ENCODE measurements around the gene ZDHHC1.

Gene ZDHHC1

DNA sequence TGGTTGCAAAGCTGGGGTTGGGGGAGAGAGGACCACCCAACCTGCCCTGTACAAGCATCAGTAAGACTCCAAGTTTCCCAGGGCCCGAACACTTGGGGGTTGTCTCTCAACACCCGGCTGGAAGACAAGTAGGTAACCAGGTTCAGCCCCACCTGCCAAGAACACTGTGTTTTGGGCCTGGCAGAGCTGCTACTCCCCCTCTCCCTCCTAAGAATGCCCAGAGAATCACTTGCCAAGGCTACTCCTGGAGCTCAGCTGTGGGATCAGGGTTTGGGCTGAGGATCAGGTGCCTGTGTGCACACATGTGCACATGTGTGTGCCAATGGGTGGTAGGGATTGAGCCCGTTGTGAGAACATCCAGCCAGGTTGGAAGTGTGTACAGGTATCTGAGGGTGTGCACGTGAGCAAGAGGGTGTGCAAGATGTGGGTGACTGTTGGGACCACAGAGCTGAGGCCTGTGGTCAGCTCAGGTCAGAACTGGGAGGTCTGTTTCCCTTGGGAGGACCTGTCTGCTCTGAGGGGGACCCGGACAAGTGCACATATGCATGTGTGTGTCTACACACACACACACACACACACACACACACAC, 16.9 kb upstream of the ZDHHC1 start:
- Histone ChIP-seq H3K4me3 (replicated peaks; ENCODE audit: low read depth, low read length) (no peak overlapping the region), H3K27me3 (replicated peaks; ENCODE audit: control insufficient read depth, insufficient read depth, low read length) (peaks cover 2% of the 10 kb centered on the region; the same call in 1 of the 2 replicates), H3K36me3 (ENCODE audit: control insufficient read depth, insufficient read depth, low read length) (peaks cover 9% of the 10 kb centered on the region)
- no peak for DNase-seq (ENCODE audit: extremely low read depth, insufficient read length)
- TF ChIP-seq, protein P1, sequence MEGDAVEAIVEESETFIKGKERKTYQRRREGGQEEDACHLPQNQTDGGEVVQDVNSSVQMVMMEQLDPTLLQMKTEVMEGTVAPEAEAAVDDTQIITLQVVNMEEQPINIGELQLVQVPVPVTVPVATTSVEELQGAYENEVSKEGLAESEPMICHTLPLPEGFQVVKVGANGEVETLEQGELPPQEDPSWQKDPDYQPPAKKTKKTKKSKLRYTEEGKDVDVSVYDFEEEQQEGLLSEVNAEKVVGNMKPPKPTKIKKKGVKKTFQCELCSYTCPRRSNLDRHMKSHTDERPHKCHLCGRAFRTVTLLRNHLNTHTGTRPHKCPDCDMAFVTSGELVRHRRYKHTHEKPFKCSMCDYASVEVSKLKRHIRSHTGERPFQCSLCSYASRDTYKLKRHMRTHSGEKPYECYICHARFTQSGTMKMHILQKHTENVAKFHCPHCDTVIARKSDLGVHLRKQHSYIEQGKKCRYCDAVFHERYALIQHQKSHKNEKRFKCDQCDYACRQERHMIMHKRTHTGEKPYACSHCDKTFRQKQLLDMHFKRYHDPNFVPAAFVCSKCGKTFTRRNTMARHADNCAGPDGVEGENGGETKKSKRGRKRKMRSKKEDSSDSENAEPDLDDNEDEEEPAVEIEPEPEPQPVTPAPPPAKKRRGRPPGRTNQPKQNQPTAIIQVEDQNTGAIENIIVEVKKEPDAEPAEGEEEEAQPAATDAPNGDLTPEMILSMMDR (IDR thresholded peaks at IDR 0.05; ENCODE audit: insufficient read depth, low read length, poor library complexity, severe bottlenecking), result no peak

DNA sequence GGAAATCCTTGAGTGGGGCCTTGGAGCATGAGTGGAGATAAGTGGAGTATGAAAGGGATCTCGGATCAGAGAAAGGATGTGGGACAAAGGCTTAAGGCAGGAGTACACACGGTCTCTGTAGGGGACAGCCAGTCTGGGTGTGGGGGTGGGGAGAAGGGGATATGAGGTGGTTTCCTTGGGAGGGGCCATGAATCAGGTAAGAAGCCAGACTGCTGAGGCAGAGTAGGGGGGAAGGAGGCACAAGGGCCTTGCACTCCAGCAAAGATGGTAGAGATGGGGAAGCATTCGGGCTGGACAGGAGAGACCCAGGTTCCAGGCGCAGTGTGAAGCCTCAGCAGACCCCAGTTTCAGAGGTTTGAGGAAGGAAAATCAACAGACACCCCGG, 16.2 kb upstream of the ZDHHC1 start:
- H3K27me3 ChIP-seq (replicated peaks; ENCODE audit: control insufficient read depth, insufficient read depth, low read length), result peaks cover 2% of the 10 kb centered on the region
- DNase-seq (ENCODE audit: extremely low read depth, insufficient read length), result no peak

DNA sequence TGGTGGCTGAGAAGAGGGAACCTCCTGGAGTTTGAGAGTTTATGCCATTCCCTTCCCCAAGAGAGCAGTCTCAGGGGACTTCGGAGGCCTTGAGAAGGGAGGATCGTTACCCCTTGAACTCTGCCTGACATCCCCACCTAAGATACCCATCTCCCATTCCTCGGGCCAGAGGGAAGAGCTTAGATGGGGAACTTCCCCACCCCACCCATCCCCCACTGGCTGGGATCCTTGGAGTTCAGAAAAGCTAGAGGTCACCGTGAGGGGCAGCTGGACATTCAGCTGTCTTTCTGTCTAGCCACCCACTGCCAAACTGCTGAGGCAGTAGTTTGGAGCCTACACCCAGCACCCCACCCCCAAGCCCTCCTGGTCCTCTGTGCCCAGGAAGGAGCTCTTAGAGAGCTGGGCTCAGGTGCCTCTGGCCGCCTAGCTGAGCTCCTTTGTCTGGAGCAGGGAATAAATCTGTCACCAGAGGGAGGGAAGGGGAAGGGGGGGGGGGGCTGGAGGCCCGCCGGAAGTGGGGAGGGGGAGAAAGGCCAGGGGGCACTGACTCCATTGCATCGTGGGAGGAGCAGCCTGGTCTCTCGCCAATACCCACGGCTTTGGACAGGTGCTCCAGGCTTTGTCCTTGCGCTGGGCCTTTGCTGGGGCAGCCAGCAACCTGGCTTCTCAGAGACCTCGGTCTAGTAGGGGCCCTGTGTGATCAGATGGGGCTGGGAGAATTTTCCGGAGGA, 15.7 kb upstream of the ZDHHC1 start:
- Histone ChIP-seq H3K4me3 (replicated peaks; ENCODE audit: low read depth, low read length) (no peak overlapping the region), H3K36me3 (ENCODE audit: control insufficient read depth, insufficient read depth, low read length) (peaks cover 3% of the 10 kb centered on the region), H3K27me3 (replicated peaks; ENCODE audit: control insufficient read depth, insufficient read depth, low read length) (peaks cover 2% of the 10 kb centered on the region)
- TF ChIP-seq, protein P1 (IDR thresholded peaks at IDR 0.05; ENCODE audit: insufficient read depth, low read length, poor library complexity, severe bottlenecking), result no peak
- no peak for DNase-seq (ENCODE audit: extremely low read depth, insufficient read length)

More for the DNA sequence above, 16.2 kb upstream of the ZDHHC1 start:
- H3K4me3 ChIP-seq (replicated peaks; ENCODE audit: low read depth, low read length), result no peak overlapping the region
- H3K36me3 ChIP-seq (ENCODE audit: control insufficient read depth, insufficient read depth, low read length), result peaks cover 5% of the 10 kb centered on the region
- TF ChIP-seq, protein P1 (IDR thresholded peaks at IDR 0.05; ENCODE audit: insufficient read depth, low read length, poor library complexity, severe bottlenecking), result no peak

DNA sequence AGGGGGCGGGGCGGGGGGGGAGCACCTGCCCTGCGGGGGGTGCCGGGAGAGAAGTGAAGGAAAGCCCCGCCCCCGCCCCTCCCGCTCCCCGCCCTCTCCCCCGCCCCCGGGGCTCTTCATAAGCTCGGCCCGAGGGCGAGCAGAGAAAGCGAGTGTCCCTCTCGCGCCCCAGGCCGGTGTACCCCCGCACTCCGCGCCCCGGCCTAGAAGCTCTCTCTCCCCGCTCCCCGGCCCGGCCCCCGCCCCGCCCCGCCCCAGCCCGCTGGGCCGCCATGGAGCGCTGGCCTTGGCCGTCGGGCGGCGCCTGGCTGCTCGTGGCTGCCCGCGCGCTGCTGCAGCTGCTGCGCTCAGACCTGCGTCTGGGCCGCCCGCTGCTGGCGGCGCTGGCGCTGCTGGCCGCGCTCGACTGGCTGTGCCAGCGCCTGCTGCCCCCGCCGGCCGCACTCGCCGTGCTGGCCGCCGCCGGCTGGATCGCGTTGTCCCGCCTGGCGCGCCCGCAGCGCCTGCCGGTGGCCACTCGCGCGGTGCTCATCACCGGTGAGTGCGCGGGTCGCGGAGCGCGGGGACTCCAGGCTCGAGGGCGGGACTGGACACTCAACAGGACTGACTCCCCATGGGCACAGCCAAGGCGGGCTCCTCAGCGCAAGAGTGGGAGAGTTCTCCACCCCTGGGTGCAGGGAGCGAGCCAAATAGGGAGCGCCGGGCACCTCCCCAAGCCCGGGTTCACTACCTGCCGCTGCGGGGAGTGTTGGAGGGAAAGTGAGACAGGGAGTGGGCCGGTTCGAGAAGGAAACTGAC, 14.9 kb upstream of the ZDHHC1 start, which contains the start of gene HSD11B2:
Gene HSD11B2, plus strand, starts transcription at position 145 of the 798 bp plus-strand sequence. Its CDS starts 128 bp downstream, at position 273.
- TF ChIP-seq, protein P1 (IDR thresholded peaks at IDR 0.05; ENCODE audit: insufficient read depth, low read length, poor library complexity, severe bottlenecking), result no peak
- Histone ChIP-seq H3K36me3 (ENCODE audit: control insufficient read depth, insufficient read depth, low read length) (peaks cover 3% of the 10 kb centered on the region), H3K4me3 (replicated peaks; ENCODE audit: low read depth, low read length) (peak within 1 kb of the TSS; percentile 35), H3K27me3 (replicated peaks; ENCODE audit: control insufficient read depth, insufficient read depth, low read length) (peaks cover 4% of the 10 kb centered on the region)
- DNase-seq (ENCODE audit: extremely low read depth, insufficient read length), result no peak

DNA sequence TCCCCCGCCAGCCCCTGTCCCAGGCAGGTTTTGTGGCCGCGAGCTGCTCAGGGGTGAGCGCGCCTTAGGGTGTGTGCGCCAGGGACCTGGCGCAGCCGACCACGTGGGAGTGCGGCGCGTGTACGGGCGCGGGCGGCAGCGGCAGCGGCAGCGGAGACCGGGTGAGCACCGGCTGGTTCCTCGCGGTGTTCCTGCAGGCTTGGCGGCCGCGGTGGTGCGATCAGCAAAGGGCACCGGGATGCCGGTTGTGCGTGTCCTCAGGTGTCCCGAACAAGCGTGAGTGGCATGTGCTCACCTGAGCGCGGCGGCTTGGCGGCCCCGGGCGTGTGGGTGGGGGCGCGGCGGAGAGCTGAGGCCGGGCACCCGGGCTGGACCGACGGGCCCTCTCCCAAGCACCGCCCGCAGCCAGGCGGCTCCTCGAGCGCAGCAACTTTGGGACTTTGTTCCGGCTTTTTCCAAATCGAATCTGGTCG, 14.3 kb upstream of the ZDHHC1 start:
- peaks cover 1% of the 10 kb centered on the region for H3K36me3 ChIP-seq (ENCODE audit: control insufficient read depth, insufficient read depth, low read length)
- peaks cover 4% of the 10 kb centered on the region for H3K27me3 ChIP-seq (replicated peaks; ENCODE audit: control insufficient read depth, insufficient read depth, low read length)
- H3K4me3 ChIP-seq (replicated peaks; ENCODE audit: low read depth, low read length), result peak overlapping the region; percentile 35
- DNase-seq (ENCODE audit: extremely low read depth, insufficient read length), result no peak
- TF ChIP-seq, protein P1 (IDR thresholded peaks at IDR 0.05; ENCODE audit: insufficient read depth, low read length, poor library complexity, severe bottlenecking), result no peak
